CD8-positive, alpha-beta memory T cell (primary cell): Measurements from ENCODE around the gene MYO7B. TPM values are rescaled to one million over a fixed set of nuclear protein-coding genes. Genes with fewer than 3 reads are reported as not detected.
A peak's percentile ranks its signal among the peaks of the same experiment; 100 is the strongest.

Source experiments
- CTCF ChIA-PET: fragments of 350-600 bp; sonication (Branson Sonifier 250); formaldehyde crosslinking; loops from one replicate; lab custom pipeline; 2021; ENCODE audit warnings: antibody characterized with exemption; lab: Charles Lee
- POLR2A ChIA-PET: fragments of 350-600 bp; sonication (Branson Sonifier 250); formaldehyde crosslinking; loops from one replicate; lab custom pipeline; 2021; ENCODE audit warnings: antibody characterized with exemption; lab: Charles Lee
- DNase-seq, 5 donors: peaks; one replicate each; pipeline versions ENCODE4 v3.0.0 to v3.0.0-alpha.2; 2020 to 2022; ENCODE audit warnings: mixed read lengths in 1 of 5
- H3K27ac ChIP-seq: one replicate; pipeline ENCODE4 v1.7.0; 2013; ENCODE audit warnings: low read depth, mild to moderate bottlenecking, low read length, moderate library complexity
- H3K27me3 ChIP-seq: 2 replicates; pipeline ENCODE4 v1.7.0; 2013; ENCODE audit warnings: low read length, mild to moderate bottlenecking; ENCODE audit not compliant: insufficient read depth, poor library complexity, severe bottlenecking
- H3K36me3 ChIP-seq: 2 replicates; pipeline ENCODE4 v1.7.0; 2013; ENCODE audit warnings: mild to moderate bottlenecking, low read length, moderate library complexity; ENCODE audit not compliant: insufficient read depth
- H3K4me1 ChIP-seq: 2 replicates; pipeline ENCODE4 v1.7.0; 2013; ENCODE audit warnings: mild to moderate bottlenecking, low read length, moderate library complexity; ENCODE audit not compliant: insufficient read depth
- H3K4me3 ChIP-seq: 2 replicates; pipeline ENCODE4 v1.7.0; 2013; ENCODE audit warnings: mild to moderate bottlenecking, low read length
- H3K9me3 ChIP-seq: 2 replicates; pipeline ENCODE4 v1.7.0; 2013; ENCODE audit warnings: mild to moderate bottlenecking, low read length
- H3K27ac Mint-ChIP-seq, 8 donors: one replicate each; pipeline ENCODE4 v1.8.0; 2020 to 2021; ENCODE audit warnings: mixed read lengths in 8 of 8, mild to moderate bottlenecking in 6 of 8, inconsistent platforms in 3 of 8, moderate library complexity in 3 of 8
- H3K27me3 Mint-ChIP-seq, 2 donors: one replicate each; pipeline ENCODE4 v1.8.0; 2020 to 2021; ENCODE audit warnings: mixed read lengths in 2 of 2, mild to moderate bottlenecking in 1 of 2, moderate library complexity in 1 of 2
- H3K36me3 Mint-ChIP-seq, 3 donors: one replicate each; pipeline ENCODE4 v1.8.0; 2020 to 2021; ENCODE audit warnings: mixed read lengths in 3 of 3, inconsistent platforms in 1 of 3, mild to moderate bottlenecking in 1 of 3
- H3K4me1 Mint-ChIP-seq, 3 donors: one replicate each; pipeline ENCODE4 v1.8.0; 2020 to 2021; ENCODE audit warnings: mixed read lengths in 3 of 3, inconsistent platforms in 1 of 3, mild to moderate bottlenecking in 1 of 3
- H3K4me3 Mint-ChIP-seq, 7 donors: one replicate each; pipeline ENCODE4 v1.8.0; 2020 to 2021; ENCODE audit warnings: mixed read lengths in 7 of 7, mild to moderate bottlenecking in 6 of 7, moderate library complexity in 4 of 7, inconsistent platforms in 2 of 7
- H3K9me3 Mint-ChIP-seq, 5 donors: one replicate each; pipeline ENCODE4 v1.8.0; 2020 to 2022; ENCODE audit warnings: mixed read lengths in 5 of 5, mild to moderate bottlenecking in 3 of 5, moderate library complexity in 2 of 5, inconsistent platforms in 1 of 5
- polyA plus RNA-seq: library from polyadenylated mRNA; unstranded; fragments of 300-500 nt; fragmentation: Illumina TruSeq; gene quantifications from one replicate; pipeline ENCODE4 v1.2.3, GENCODE V29; 2021
- total RNA-seq, 2 experiments: library from RNA; stranded (reverse); gene quantifications; one replicate each; pipeline ENCODE4 v1.2.3, GENCODE V29; 2021

The MYO7B gene
- total and polyA plus RNA-seq, 3 experiments from 2014 or later, result not detected

- H3K36me3 ChIP-seq, result no peaks in the 10 kb centered on the region
- H3K9me3 ChIP-seq, result no peaks in the 10 kb centered on the region
- no peaks in the 10 kb centered on the region for H3K36me3 Mint-ChIP-seq
- H3K9me3 Mint-ChIP-seq, result no peaks in the 10 kb centered on the region
- CTCF ChIA-PET, result interaction anchor here (0.6 to 3.5 kb wide), 14 partner anchors 14 to 126 kb away, joined by 3 to 27 read pairs (median 3); no protein-coding TSS in a partner anchor
- H3K4me1 Mint-ChIP-seq, result peaks cover 0 to 2% (median 0%) of the 10 kb centered on the region in 3 donors
- DNase-seq, result no peak
- H3K27me3 Mint-ChIP-seq, result peaks cover 0 to 1% of the 10 kb centered on the region in 2 donors
- H3K27ac Mint-ChIP-seq, result no peak overlapping the region
- no peaks in the 10 kb centered on the region for H3K27me3 ChIP-seq
- H3K27ac ChIP-seq, result no peak overlapping the region
- POLR2A ChIA-PET, result no interaction called here
- no peaks in the 10 kb centered on the region for H3K4me1 ChIP-seq
- H3K4me3 Mint-ChIP-seq, result no peak overlapping the region
- no peak overlapping the region for H3K4me3 ChIP-seq
Observed at GRCh38 chr2:127590386-127591190, 55.1 kb downstream of the MYO7B start.

GRCh38 chr2:127591221-127591923 is 55.9 kb downstream of the MYO7B start:
- H3K36me3 Mint-ChIP-seq, result no peaks in the 10 kb centered on the region
- H3K4me1 Mint-ChIP-seq, result peaks cover 0 to 2% (median 0%) of the 10 kb centered on the region in 3 donors
- H3K9me3 ChIP-seq, result no peaks in the 10 kb centered on the region
- ChIA-PET CTCF (interaction anchor here (0.6 to 3.5 kb wide), 14 partner anchors 13 to 126 kb away, joined by 3 to 27 read pairs (median 3); no protein-coding TSS in a partner anchor), POLR2A (no interaction called here)
- no peak overlapping the region for H3K27ac Mint-ChIP-seq
- no peak overlapping the region for H3K27ac ChIP-seq
- no peak overlapping the region for H3K4me3 ChIP-seq
- H3K36me3 ChIP-seq, result no peaks in the 10 kb centered on the region
- peak; percentile 10 to 62 (median 23) for DNase-seq
- no peaks in the 10 kb centered on the region for H3K27me3 Mint-ChIP-seq
- no peaks in the 10 kb centered on the region for H3K9me3 Mint-ChIP-seq
- H3K4me1 ChIP-seq, result no peaks in the 10 kb centered on the region
- no peak overlapping the region for H3K4me3 Mint-ChIP-seq
- no peaks in the 10 kb centered on the region for H3K27me3 ChIP-seq

GRCh38 chr2:127592761-127593227 is 57.3 kb downstream of the MYO7B start:
- H3K27ac ChIP-seq, result no peak overlapping the region
- Mint-ChIP-seq H3K36me3 (no peaks in the 10 kb centered on the region), H3K9me3 (no peaks in the 10 kb centered on the region), H3K27me3 (peaks cover 0 to 2% of the 10 kb centered on the region in 2 donors), H3K27ac (no peak overlapping the region), H3K4me1 (peaks cover 0 to 2% (median 0%) of the 10 kb centered on the region in 3 donors), H3K4me3 (no peak overlapping the region)
- H3K36me3 ChIP-seq, result no peaks in the 10 kb centered on the region
- CTCF ChIA-PET, result interaction anchor here (3.5 kb wide), 1 partner anchor 57 kb away, joined by 27 read pairs; no protein-coding TSS in a partner anchor
- H3K27me3 ChIP-seq, result no peaks in the 10 kb centered on the region
- POLR2A ChIA-PET, result no interaction called here
- no peak overlapping the region for H3K4me3 ChIP-seq
- no peak for DNase-seq
- H3K9me3 ChIP-seq, result no peaks in the 10 kb centered on the region
- no peaks in the 10 kb centered on the region for H3K4me1 ChIP-seq

- no peak overlapping the region for H3K27ac Mint-ChIP-seq
- no peaks in the 10 kb centered on the region for H3K36me3 ChIP-seq
- H3K9me3 ChIP-seq, result no peaks in the 10 kb centered on the region
- no peaks in the 10 kb centered on the region for H3K27me3 ChIP-seq
- H3K9me3 Mint-ChIP-seq, result no peaks in the 10 kb centered on the region
- H3K27ac ChIP-seq, result no peak overlapping the region
- H3K4me3 ChIP-seq, result no peak overlapping the region
- ChIA-PET POLR2A (no interaction called here), CTCF (interaction anchor here (0.8 kb wide), 1 partner anchor 57 kb away, joined by 4 read pairs; no protein-coding TSS in a partner anchor)
- H3K4me1 Mint-ChIP-seq, result peaks cover 0 to 2% (median 0%) of the 10 kb centered on the region in 3 donors
- no peaks in the 10 kb centered on the region for H3K36me3 Mint-ChIP-seq
- H3K27me3 Mint-ChIP-seq, result peaks cover 0 to 2% of the 10 kb centered on the region in 2 donors
- no peak for DNase-seq
- no peak overlapping the region for H3K4me3 Mint-ChIP-seq
- H3K4me1 ChIP-seq, result no peaks in the 10 kb centered on the region
Observed at GRCh38 chr2:127593228-127594115, 58.0 kb downstream of the MYO7B start.

GRCh38 chr2:127594116-127594591 is 58.7 kb downstream of the MYO7B start:
- Histone ChIP-seq H3K36me3 (no peaks in the 10 kb centered on the region), H3K4me1 (no peaks in the 10 kb centered on the region), H3K27ac (no peak overlapping the region), H3K27me3 (no peaks in the 10 kb centered on the region), H3K9me3 (no peaks in the 10 kb centered on the region), H3K4me3 (no peak overlapping the region)
- Mint-ChIP-seq H3K27ac (no peak overlapping the region), H3K4me1 (peaks cover 0 to 2% (median 0%) of the 10 kb centered on the region in 3 donors), H3K9me3 (no peaks in the 10 kb centered on the region), H3K27me3 (peaks cover 0 to 2% of the 10 kb centered on the region in 2 donors), H3K4me3 (no peak overlapping the region), H3K36me3 (no peaks in the 10 kb centered on the region)
- ChIA-PET CTCF (interaction anchor here (0.8 kb wide), 1 partner anchor 56 kb away, joined by 4 read pairs; no protein-coding TSS in a partner anchor), POLR2A (no interaction called here)
- no peak for DNase-seq

GRCh38 chr2:127596311-127597045 is 61.0 kb downstream of the MYO7B start:
- Histone ChIP-seq H3K9me3 (no peaks in the 10 kb centered on the region), H3K4me3 (no peak overlapping the region), H3K27ac (no peak overlapping the region), H3K27me3 (no peaks in the 10 kb centered on the region), H3K4me1 (no peaks in the 10 kb centered on the region), H3K36me3 (no peaks in the 10 kb centered on the region)
- Mint-ChIP-seq H3K4me1 (peaks cover 0 to 2% (median 0%) of the 10 kb centered on the region in 3 donors), H3K27me3 (peaks cover 3 to 6% of the 10 kb centered on the region in 2 donors), H3K4me3 (no peak overlapping the region), H3K36me3 (no peaks in the 10 kb centered on the region), H3K27ac (no peak overlapping the region), H3K9me3 (no peaks in the 10 kb centered on the region)
- ChIA-PET POLR2A (no interaction called here), CTCF (no interaction called here)
- DNase-seq, result no peak
